ENCODE data around the gene ARL4A.
"Not testable (repeated sequence)": the region's sequence is repeated elsewhere in the genome, so short reads cannot be mapped to it uniquely, and the experiment has no call there.

The ARL4A gene, protein sequence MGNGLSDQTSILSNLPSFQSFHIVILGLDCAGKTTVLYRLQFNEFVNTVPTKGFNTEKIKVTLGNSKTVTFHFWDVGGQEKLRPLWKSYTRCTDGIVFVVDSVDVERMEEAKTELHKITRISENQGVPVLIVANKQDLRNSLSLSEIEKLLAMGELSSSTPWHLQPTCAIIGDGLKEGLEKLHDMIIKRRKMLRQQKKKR

DNA sequence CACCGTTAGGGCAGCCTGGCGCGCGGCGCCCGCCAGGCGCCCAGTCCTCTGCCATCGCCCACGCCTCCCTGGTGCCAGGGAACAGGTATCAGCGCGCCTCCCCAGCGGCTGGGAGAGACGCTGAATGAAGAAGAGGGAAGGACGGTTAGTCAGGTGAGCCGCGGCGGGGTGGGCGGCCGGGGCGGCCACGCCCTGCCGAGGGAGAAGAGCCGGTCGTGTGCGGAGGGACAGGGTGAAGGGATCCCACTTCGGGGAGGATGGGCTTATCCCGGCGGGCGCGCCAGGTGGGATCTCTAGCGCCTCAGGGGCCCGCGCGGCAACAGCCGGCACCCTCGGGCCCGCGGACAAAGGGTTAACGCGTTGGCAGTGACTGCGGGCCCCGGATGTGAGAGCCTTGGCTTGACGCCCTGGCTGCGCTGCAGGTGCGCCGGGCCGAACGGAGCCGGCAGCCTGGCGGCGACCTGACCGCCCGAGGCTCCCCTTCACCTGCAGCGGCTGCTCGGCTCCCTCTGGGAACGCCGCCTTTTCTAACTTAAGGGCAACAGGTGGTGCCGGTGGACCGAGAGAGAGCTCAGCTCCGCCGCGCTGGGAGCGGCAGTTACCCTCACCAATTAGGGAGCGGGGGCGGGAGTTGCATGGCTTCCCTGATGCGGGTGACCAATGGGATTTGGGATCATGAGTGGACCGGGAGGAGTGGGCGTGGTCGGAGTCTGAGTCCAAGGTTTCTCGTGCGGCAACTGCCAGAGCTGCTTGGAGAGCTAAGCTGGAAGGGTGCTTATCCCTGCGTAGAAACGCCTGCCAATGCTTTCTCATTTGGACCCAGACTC lies at the start of gene ARL4A:
Gene ARL4A, plus strand, starts transcription at position 743 of the 827 bp plus-strand sequence. CDS start 622 bp downstream, outside the sequence.
- H3K4me1 ChIP-seq (ENCODE audit: insufficient read depth, low read length) = peaks cover 8% of the 10 kb centered on the region
- H2AFZ ChIP-seq (ENCODE audit: low read depth, low read length) = peak within 1 kb of the TSS; percentile 44
- peak within 1 kb of the TSS; percentile 89 for H3K4me3 ChIP-seq (ENCODE audit: low read length)

DNA sequence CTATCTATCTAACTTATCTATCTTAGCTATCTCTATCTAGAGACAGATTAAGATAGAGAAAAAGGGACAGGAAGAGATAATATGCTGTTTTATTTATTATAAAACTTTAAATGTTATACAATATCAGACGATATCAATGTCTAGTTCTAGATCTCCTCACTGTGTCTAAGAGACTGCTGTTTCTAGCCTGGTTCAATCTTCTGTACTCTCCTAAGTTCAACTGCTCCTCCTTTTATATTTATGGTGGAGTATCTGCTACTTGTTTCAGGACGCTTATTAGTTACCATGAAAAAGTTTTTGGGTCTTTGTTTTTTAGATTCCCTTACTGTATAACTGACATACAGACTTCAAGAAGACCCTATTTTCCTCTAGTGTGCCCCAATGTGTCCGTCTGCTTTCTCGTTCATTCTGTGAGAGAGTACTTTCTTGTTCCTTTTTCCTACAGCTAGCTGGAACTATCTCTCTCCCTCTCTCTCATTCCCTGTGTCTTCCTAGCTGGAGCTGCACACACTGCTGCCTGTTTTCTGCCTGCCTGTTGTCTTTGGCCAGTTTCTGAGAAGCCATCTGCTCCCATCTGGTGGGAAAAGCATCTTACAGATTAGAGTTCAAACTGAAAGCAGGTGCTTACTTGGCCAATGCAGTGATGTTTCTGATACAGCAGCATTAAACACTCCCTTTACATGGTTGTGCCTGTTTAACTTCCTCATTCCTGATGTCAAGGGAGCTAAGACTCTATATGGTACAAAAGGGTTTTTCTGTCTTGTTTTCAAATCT lies 49.4 kb upstream of the ARL4A start:
- Histone ChIP-seq H3K9me3 (ENCODE audit: low read length) (no peaks in the 10 kb centered on the region), H3K36me3 (ENCODE audit: insufficient read depth, low read length) (no peaks in the 10 kb centered on the region), H2AFZ (ENCODE audit: low read depth, low read length) (peak overlapping the region; percentile 58), H3K4me1 (ENCODE audit: insufficient read depth, low read length) (peaks cover 5% of the 10 kb centered on the region), H3K4me3 (ENCODE audit: low read length) (no peak overlapping the region), H3K27me3 (ENCODE audit: insufficient read depth, low read length) (no peaks in the 10 kb centered on the region)

More for the DNA sequence above, at the start of gene ARL4A:
- H3K36me3 ChIP-seq (ENCODE audit: insufficient read depth, low read length) = peaks cover 28% of the 10 kb centered on the region
- H3K27me3 ChIP-seq (ENCODE audit: insufficient read depth, low read length) = no peaks in the 10 kb centered on the region
- H3K9me3 ChIP-seq (ENCODE audit: low read length) = no peaks in the 10 kb centered on the region

DNA sequence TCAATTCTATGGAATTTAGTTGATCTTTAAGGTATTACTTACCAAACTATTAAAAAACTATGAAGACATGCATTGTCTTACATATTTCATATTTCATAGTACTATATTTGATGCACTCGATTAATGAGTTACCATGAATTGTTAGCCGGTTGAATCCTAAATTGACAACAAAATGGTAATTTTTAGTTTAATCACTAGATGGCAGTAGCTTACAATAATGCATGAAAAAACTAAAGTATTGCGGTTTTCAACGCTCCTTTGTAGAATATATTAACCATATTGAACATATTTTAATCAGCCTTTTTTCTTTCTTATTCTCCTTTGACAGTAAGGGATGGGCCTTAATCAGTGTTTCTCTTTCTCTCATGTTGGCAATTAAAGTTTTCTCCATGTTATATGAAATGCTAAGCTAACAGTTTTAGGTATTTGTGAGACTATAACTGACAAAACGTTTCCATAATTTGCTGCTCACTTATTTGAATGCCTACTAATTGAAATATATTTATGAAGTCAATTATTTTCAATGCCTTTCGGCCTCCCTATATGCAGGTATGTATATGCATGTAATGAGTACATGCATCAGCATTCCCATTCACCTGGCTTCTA lies 48.5 kb upstream of the ARL4A start:
- no peak overlapping the region for H2AFZ ChIP-seq (ENCODE audit: low read depth, low read length)
- peaks cover 5% of the 10 kb centered on the region for H3K4me1 ChIP-seq (ENCODE audit: insufficient read depth, low read length)
- H3K27me3 ChIP-seq (ENCODE audit: insufficient read depth, low read length) = no peaks in the 10 kb centered on the region
- no peaks in the 10 kb centered on the region for H3K9me3 ChIP-seq (ENCODE audit: low read length)
- H3K36me3 ChIP-seq (ENCODE audit: insufficient read depth, low read length) = no peaks in the 10 kb centered on the region
- H3K4me3 ChIP-seq (ENCODE audit: low read length) = no peak overlapping the region

DNA sequence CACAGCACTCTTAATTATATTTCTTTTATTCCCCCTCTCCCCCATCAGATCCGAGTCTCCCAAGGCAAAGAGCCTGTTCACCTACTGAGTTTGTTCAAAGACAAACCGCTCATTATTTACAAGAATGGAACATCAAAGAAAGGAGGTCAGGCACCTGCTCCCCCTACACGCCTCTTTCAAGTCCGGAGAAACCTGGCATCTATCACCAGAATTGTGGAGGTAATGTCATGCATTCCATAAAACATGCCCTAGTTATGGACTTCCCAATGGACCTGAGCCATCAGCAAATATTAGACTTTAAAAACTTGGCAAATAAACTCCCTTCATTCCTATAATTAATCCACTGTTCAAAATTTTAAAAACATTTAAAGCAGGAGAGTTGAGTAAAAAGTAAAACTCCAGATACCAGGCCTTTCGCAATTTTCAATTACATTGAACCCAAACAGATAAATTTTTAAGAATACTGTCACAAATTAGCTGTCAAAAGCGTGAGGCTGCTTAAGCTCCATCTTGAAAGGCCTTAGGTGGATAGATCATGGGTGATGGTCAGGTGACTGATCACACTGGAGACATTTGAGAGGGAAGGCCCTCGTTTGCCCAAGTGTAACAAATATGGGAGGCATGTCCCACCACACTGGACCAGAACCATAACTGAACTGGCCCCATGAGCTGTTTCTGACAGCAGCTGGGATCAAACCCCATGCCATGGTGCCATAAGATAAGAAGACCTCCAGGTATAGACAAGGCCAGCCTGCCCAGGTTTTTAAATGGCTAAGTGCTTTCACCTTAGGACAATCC lies 46.9 kb upstream of the ARL4A start:
- H2AFZ ChIP-seq (ENCODE audit: low read depth, low read length) = no peak overlapping the region
- H3K4me1 ChIP-seq (ENCODE audit: insufficient read depth, low read length) = peaks cover 5% of the 10 kb centered on the region
- H3K4me3 ChIP-seq (ENCODE audit: low read length) = no peak overlapping the region
- no peaks in the 10 kb centered on the region for H3K27me3 ChIP-seq (ENCODE audit: insufficient read depth, low read length)
- no peaks in the 10 kb centered on the region for H3K36me3 ChIP-seq (ENCODE audit: insufficient read depth, low read length)
- no peaks in the 10 kb centered on the region for H3K9me3 ChIP-seq (ENCODE audit: low read length)

DNA sequence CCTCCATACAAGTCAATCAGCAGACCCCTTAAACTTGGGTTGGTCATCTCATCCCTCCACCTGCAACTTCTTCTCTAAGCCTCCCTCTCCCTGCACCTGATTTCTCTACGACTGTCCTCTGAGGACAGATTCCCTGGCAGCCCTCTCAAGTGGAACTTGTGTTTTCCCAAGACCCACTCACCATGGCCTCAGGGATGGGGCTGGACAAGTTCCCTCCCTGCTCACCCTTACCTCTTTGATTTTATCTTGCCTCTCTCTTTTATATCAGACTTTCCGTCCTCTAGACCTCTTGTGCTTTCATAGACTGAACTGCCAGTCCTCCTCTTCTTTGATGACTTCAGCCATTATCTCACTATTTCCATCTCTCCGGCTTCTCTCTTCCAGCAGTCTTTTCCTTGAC lies 46.2 kb upstream of the ARL4A start:
- peaks cover 5% of the 10 kb centered on the region for H3K4me1 ChIP-seq (ENCODE audit: insufficient read depth, low read length)
- H3K4me3 ChIP-seq (ENCODE audit: low read length) = no peak overlapping the region
- no peak overlapping the region for H2AFZ ChIP-seq (ENCODE audit: low read depth, low read length)
- no peaks in the 10 kb centered on the region for H3K9me3 ChIP-seq (ENCODE audit: low read length)
- no peaks in the 10 kb centered on the region for H3K36me3 ChIP-seq (ENCODE audit: insufficient read depth, low read length)
- no peaks in the 10 kb centered on the region for H3K27me3 ChIP-seq (ENCODE audit: insufficient read depth, low read length)

DNA sequence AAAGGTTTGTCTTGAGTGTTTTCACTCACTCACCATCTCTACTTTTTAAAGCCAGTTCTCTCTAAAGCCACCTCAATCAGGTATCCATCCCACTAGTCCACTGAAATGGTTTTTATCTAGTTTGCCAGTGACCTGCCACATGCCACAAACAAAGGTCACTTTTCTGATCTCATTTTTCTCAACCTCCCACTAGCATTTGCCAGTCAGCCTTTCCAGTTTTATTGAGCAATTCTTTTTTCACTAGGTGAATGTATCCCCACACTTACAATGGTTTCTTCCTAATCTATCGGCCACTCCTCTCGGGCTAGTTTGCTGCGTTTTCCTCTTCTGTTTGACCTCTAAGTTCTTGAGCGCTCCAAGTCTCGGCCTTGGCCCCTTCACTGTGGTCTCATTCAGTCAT lies 44.9 kb upstream of the ARL4A start:
- Histone ChIP-seq H3K4me1 (ENCODE audit: insufficient read depth, low read length) (peaks cover 5% of the 10 kb centered on the region), H3K36me3 (ENCODE audit: insufficient read depth, low read length) (no peaks in the 10 kb centered on the region), H3K9me3 (ENCODE audit: low read length) (no peaks in the 10 kb centered on the region), H3K4me3 (ENCODE audit: low read length) (no peak overlapping the region), H2AFZ (ENCODE audit: low read depth, low read length) (no peak overlapping the region), H3K27me3 (ENCODE audit: insufficient read depth, low read length) (no peaks in the 10 kb centered on the region)

DNA sequence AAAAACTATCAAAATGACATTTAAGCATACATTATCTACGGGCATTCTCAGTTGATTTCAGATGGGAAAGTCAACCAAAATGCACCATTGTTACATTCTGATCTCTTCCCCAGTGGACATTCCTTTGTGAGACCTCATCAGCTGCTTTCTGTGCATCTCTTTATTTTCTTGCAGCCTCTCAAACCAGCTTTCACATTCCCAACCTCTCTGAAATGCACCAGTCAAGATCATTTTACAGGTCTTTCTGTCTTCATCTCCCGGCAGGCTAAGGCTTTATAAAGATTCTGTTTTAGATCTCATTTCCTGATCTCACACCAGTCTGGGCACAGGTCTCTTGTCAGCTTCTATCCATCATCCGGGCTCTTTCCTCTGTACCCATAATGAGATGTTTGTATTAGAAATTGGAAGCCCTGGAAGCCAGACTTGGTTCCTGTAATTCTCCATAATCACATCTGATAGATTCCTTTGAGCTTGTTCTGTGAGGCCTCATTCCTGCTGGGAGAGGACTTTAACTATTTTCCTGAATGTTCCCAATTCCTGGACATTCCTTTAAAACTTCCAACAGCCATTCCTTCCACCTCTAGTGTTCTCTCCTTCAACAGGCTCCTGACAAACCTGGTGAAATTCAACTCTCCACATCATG lies 44.3 kb upstream of the ARL4A start:
- Histone ChIP-seq H3K36me3 (ENCODE audit: insufficient read depth, low read length) (no peaks in the 10 kb centered on the region), H2AFZ (ENCODE audit: low read depth, low read length) (no peak overlapping the region), H3K9me3 (ENCODE audit: low read length) (no peaks in the 10 kb centered on the region), H3K4me1 (ENCODE audit: insufficient read depth, low read length) (peaks cover 5% of the 10 kb centered on the region), H3K4me3 (ENCODE audit: low read length) (no peak overlapping the region), H3K27me3 (ENCODE audit: insufficient read depth, low read length) (no peaks in the 10 kb centered on the region)

DNA sequence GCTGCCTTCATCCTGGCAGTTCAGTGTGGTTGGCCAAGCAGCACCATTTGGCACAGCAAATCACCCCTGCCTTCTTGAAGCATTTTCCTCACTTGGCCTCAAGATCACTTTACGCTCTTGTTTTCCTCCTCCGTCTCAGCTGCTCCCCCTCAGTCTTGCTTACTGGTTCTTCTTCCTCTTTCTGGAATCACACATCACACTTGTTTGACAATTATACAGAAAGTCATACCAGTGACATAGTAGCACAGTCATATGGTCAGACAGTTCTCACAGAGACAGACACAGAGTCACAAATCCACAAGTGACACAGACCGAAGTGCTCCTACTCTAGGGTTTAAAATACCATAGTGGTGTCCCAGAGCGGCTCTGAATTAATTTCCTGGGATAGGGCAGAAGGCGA lies 43.8 kb upstream of the ARL4A start:
- Histone ChIP-seq H3K4me1 (ENCODE audit: insufficient read depth, low read length) (peaks cover 5% of the 10 kb centered on the region), H3K27me3 (ENCODE audit: insufficient read depth, low read length) (no peaks in the 10 kb centered on the region), H3K9me3 (ENCODE audit: low read length) (no peaks in the 10 kb centered on the region), H3K4me3 (ENCODE audit: low read length) (no peak overlapping the region), H2AFZ (ENCODE audit: low read depth, low read length) (no peak overlapping the region), H3K36me3 (ENCODE audit: insufficient read depth, low read length) (no peaks in the 10 kb centered on the region)

DNA sequence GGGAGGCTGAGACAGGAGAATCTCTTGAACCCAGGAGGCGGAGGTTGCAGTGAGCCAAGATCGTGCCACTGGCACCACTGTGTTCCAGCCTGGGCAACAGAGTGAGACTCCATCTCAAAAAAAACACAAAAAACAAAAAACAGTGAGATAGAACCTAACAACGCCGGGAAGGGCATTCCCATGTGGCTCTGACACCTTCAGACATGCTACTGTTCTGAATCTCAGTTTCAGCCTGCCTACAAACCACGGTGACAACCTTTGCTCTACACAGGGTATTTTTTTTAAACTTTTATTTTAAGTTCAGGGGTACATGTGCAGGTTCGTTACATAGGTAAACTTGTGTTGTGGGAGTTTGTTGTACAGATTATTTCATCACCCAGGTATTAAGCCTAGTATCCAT lies 42.2 kb upstream of the ARL4A start:
- not testable (repeated sequence) for H3K27me3 ChIP-seq (ENCODE audit: insufficient read depth, low read length); H3K4me1 ChIP-seq (ENCODE audit: insufficient read depth, low read length); H3K9me3 ChIP-seq (ENCODE audit: low read length); H2AFZ ChIP-seq (ENCODE audit: low read depth, low read length); H3K36me3 ChIP-seq (ENCODE audit: insufficient read depth, low read length); H3K4me3 ChIP-seq (ENCODE audit: low read length)

DNA sequence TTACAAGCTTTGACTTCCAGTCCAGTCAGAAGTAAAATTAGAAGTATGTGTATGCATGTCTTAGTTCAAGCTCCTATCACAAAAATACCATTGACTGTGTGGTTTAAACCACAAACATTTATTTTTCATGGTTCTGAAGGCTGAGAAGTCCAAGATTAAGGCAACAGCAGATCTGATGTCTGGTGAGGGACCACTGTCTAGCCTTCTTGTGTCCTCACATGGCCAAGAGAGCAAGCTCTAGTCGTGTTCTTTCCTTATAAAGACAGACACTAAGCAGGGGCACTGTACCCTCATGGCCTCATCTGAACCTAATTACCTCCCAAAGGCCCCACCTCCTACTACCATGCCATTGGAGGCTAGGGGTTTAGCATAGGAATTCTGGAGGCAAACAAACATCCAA lies 41.3 kb upstream of the ARL4A start:
- no peak overlapping the region for H2AFZ ChIP-seq (ENCODE audit: low read depth, low read length)
- no peaks in the 10 kb centered on the region for H3K36me3 ChIP-seq (ENCODE audit: insufficient read depth, low read length)
- H3K27me3 ChIP-seq (ENCODE audit: insufficient read depth, low read length) = no peaks in the 10 kb centered on the region
- no peak overlapping the region for H3K4me3 ChIP-seq (ENCODE audit: low read length)
- H3K4me1 ChIP-seq (ENCODE audit: insufficient read depth, low read length) = no peaks in the 10 kb centered on the region
- no peaks in the 10 kb centered on the region for H3K9me3 ChIP-seq (ENCODE audit: low read length)

DNA sequence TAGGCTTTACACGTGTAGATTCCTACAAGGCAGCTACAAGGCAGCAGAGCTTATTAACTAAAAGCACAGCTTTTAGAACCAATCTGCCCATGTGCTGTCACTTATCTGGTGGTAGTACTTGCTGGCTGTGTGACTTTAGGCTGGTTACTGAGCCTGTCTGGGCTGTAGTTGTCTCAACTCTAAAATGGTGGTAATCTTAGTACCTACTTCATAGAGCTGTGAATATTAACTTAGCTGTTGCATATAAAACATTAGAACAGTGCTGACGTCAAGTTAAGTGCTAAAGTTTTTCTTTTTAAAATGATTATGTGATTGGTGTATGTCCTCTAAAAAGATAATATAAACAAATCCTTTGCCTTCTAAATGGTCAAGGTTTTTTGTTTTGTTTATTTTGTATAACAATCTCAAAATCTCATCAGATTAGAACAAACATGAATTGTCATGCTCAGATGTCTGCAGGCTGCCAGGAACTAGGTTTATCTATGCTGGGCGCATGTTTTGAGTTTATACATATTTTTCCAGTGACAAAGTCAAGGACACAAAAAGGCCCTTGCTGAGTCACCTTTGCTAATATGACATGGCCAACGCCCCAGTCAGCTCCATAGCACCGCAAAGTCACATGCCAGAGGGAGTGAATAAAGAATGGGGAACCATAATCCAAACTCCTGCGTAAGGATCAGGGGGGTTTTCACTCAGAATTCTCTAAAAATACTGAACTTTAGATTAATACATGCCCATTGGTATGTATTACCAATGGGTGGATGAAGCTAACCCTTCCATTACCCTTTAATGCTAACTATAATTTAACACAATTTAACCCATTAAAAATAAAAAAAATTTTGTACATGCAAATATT lies 39.8 kb upstream of the ARL4A start:
- H3K9me3 ChIP-seq (ENCODE audit: low read length) = no peaks in the 10 kb centered on the region
- no peaks in the 10 kb centered on the region for H3K36me3 ChIP-seq (ENCODE audit: insufficient read depth, low read length)
- H3K27me3 ChIP-seq (ENCODE audit: insufficient read depth, low read length) = no peaks in the 10 kb centered on the region
- no peak overlapping the region for H3K4me3 ChIP-seq (ENCODE audit: low read length)
- no peak overlapping the region for H2AFZ ChIP-seq (ENCODE audit: low read depth, low read length)
- no peaks in the 10 kb centered on the region for H3K4me1 ChIP-seq (ENCODE audit: insufficient read depth, low read length)
